HFFc6 (cell line): ENCODE measurements around the gene CIITA. TPM values are rescaled to one million over a fixed set of nuclear protein-coding genes. Genes with fewer than 3 reads are reported as not detected.

Source experiments
- DNase-seq: peaks from one replicate; pipeline ENCODE4 v3.0.0-alpha.2; 2018
- H3K27ac Mint-ChIP-seq: 2 replicates; pipeline ENCODE4 v1.8.0; 2020; ENCODE audit warnings: mild to moderate bottlenecking, mixed read lengths
- H3K27me3 Mint-ChIP-seq: 2 replicates; pipeline ENCODE4 v1.8.0; 2021; ENCODE audit warnings: mild to moderate bottlenecking, moderate library complexity, mixed read lengths; ENCODE audit not compliant: insufficient read depth
- H3K36me3 Mint-ChIP-seq: 2 replicates; pipeline ENCODE4 v1.8.0; 2021; ENCODE audit warnings: low read depth, mixed read lengths
- H3K4me1 Mint-ChIP-seq: 2 replicates; pipeline ENCODE4 v1.8.0; 2020; ENCODE audit warnings: low read depth, mixed read lengths
- H3K4me3 Mint-ChIP-seq: 2 replicates; pipeline ENCODE4 v1.8.0; 2020; ENCODE audit warnings: mild to moderate bottlenecking, moderate library complexity, mixed read lengths
- H3K9me3 Mint-ChIP-seq: 2 replicates; pipeline ENCODE4 v1.8.0; 2020; ENCODE audit warnings: mild to moderate bottlenecking, mixed read lengths
- CTCF ChIP-seq: fragments of 200-600 bp; sonication (generic); IDR thresholded peaks from 2 replicates; pipeline ENCODE4 v1.5.0; 2021; ENCODE audit warnings: antibody characterized with exemption, mild to moderate bottlenecking
- total RNA-seq, 6 experiments: library from RNA; stranded (reverse); fragmentation: NEBNext Ultra II Directional; extraction: Animal tissue kit (Norgen Biotek cat#: 25700); gene quantifications; 2 replicates in 1 of 6; 3 replicates in 5 of 6; pipeline ENCODE4 v1.2.3, GENCODE V29; 2021

CIITA gene
- total RNA-seq, 6 experiments from 2014 or later: 0.11 to 0.24 (median 0.13) TPM; not detected in 1

- H3K9me3 Mint-ChIP-seq: no peaks in the 10 kb centered on the region
- H3K4me3 Mint-ChIP-seq: no peak overlapping the region; the same call in 1 of the 2 replicates
- TF ChIP-seq CTCF: no peak; the same call in none of the 2 replicates
- H3K27me3 Mint-ChIP-seq: peaks cover 10% of the 10 kb centered on the region
- no peak for DNase-seq
- H3K4me1 Mint-ChIP-seq: peaks cover 13% of the 10 kb centered on the region
- no peaks in the 10 kb centered on the region for H3K36me3 Mint-ChIP-seq
- H3K27ac Mint-ChIP-seq: no peak overlapping the region
These were observed 42.0 kb downstream of the CIITA start for GRCh38 chr16:10919003-10919351.

GRCh38 chr16:10920726-10921427 is 43.9 kb downstream of the CIITA start:
- no peak overlapping the region for H3K4me3 Mint-ChIP-seq
- no peaks in the 10 kb centered on the region; the same call in none of the 2 replicates for H3K27me3 Mint-ChIP-seq
- H3K36me3 Mint-ChIP-seq: peaks cover 10% of the 10 kb centered on the region; the same call in 1 of the 2 replicates
- DNase-seq: no peak
- H3K27ac Mint-ChIP-seq: no peak overlapping the region
- no peak for TF ChIP-seq CTCF
- peaks cover 13% of the 10 kb centered on the region for H3K4me1 Mint-ChIP-seq
- H3K9me3 Mint-ChIP-seq: no peaks in the 10 kb centered on the region

GRCh38 chr16:10921536-10922327 is 44.7 kb downstream of the CIITA start:
- Mint-ChIP-seq H3K9me3 (no peaks in the 10 kb centered on the region), H3K36me3 (peaks cover 10% of the 10 kb centered on the region; the same call in 1 of the 2 replicates), H3K27me3 (no peaks in the 10 kb centered on the region; the same call in 1 of the 2 replicates), H3K4me1 (peaks cover 13% of the 10 kb centered on the region), H3K4me3 (no peak overlapping the region), H3K27ac (no peak overlapping the region)
- no peak for TF ChIP-seq CTCF
- no peak for DNase-seq

- DNase-seq: no peak
- peaks cover 13% of the 10 kb centered on the region for H3K4me1 Mint-ChIP-seq
- TF ChIP-seq CTCF: no peak
- no peaks in the 10 kb centered on the region for H3K9me3 Mint-ChIP-seq
- no peaks in the 10 kb centered on the region; the same call in 1 of the 2 replicates for H3K27me3 Mint-ChIP-seq
- peaks cover 10% of the 10 kb centered on the region for H3K36me3 Mint-ChIP-seq
- H3K27ac Mint-ChIP-seq: no peak overlapping the region
- H3K4me3 Mint-ChIP-seq: no peak overlapping the region
These were observed 45.5 kb downstream of the CIITA start for GRCh38 chr16:10922328-10923145.

- Mint-ChIP-seq H3K27ac (no peak overlapping the region), H3K4me3 (no peak overlapping the region), H3K4me1 (peaks cover 13% of the 10 kb centered on the region), H3K27me3 (no peaks in the 10 kb centered on the region; the same call in 1 of the 2 replicates), H3K36me3 (peaks cover 16% of the 10 kb centered on the region), H3K9me3 (no peaks in the 10 kb centered on the region)
- no peak for TF ChIP-seq CTCF
- no peak for DNase-seq
These were observed 46.2 kb downstream of the CIITA start for GRCh38 chr16:10923146-10923649.
